ENCODE results near the gene SETDB2. TPM values are rescaled to one million over a fixed set of nuclear protein-coding genes. Genes with fewer than 3 reads are reported as not detected.
A peak's percentile ranks its signal among the peaks of the same experiment; 100 is the strongest.

The SETDB2 gene
- total and polyA plus RNA-seq, 2 of the 13 experiments (the other 11 are each of a cell fraction or from before 2014, with no cell fraction given), result 8.1 to 8.7 TPM

DNA sequence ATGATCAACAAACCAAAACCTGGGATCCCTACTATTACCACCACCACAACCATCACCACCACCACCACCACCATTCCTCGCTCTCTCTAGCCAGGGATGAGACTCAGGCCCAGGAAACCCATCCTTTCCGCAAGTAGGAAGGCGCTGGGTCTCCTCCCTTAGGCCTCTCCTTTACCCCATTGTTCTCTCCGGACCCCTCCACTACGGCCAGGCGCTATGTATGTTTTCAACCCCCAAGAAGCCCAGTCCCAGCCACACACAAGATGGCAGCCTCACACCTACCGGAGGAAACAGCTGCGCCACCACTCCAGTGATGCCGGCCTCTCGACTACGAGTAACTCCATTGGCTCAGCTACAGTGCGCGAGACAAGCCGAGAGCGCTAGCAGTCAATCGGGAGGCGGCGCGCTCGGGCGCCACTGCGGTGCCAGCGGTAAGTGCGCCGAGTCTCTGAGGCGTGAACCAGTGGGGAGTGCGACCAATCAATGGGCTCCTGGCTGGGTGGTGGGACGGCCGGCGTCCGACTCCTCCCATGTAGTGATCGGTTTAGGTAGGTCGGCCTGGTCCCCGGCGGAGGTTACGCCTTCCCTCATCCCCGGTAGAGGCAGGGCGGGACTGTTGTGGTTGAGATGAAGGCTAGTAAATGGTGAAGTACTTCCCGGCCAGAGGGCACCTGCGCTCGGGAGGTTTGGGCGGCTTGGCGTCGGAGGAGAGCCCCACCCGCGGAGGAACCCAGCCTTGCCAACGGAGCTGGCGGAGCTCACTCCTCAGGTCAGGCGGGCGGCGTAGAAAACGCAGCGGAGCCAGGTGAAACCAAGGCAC lies at the start of gene SETDB2, which contains the start of gene CAB39L (continued):
- TF ChIP-seq, protein P1, sequence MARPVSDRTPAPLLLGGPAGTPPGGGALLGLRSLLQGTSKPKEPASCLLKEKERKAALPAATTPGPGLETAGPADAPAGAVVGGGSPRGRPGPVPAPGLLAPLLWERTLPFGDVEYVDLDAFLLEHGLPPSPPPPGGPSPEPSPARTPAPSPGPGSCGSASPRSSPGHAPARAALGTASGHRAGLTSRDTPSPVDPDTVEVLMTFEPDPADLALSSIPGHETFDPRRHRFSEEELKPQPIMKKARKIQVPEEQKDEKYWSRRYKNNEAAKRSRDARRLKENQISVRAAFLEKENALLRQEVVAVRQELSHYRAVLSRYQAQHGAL (CRISPR knock-in tag; IDR thresholded peaks at IDR 0.05; ENCODE audit: not compliant biosample characterization), result no peak
- TF ChIP-seq ZNF160 (CRISPR knock-in tag; IDR thresholded peaks at IDR 0.05) (peak; percentile 56; the same call in 1 of the 2 replicates), JDP2 (CRISPR knock-in tag; IDR thresholded peaks at IDR 0.05; ENCODE audit: borderline replicate concordance) (no peak), ZMAT3 (CRISPR knock-in tag; conservative IDR thresholded peaks at IDR 0.05) (0 out of 2 replicates have a peak, but pooled peaks have one; percentile 35), JARID2 (CRISPR knock-in tag; IDR thresholded peaks at IDR 0.05; ENCODE audit: insufficient replicate concordance) (no peak), ZNF670 (CRISPR knock-in tag; IDR thresholded peaks at IDR 0.05; ENCODE audit: borderline replicate concordance) (peak; percentile 89), HNRNPUL1 (IDR thresholded peaks at IDR 0.05; ENCODE audit: low read depth, low read length) (no peak), CREB1 (IDR thresholded peaks at IDR 0.05) (peak; percentile 68), CREB1 (CRISPR knock-in tag; IDR thresholded peaks at IDR 0.05) (peak; percentile 92), SIN3A (IDR thresholded peaks at IDR 0.05; ENCODE audit: borderline replicate concordance, low read depth, low read length) (peak; percentile 79; the same call in 1 of the 2 replicates), ZNF782 (CRISPR knock-in tag; IDR thresholded peaks at IDR 0.05; ENCODE audit: borderline replicate concordance) (peak; percentile 26; the same call in 1 of the 2 replicates), ZSCAN12 (CRISPR knock-in tag; IDR thresholded peaks at IDR 0.05) (no peak), SP4 (CRISPR knock-in tag; IDR thresholded peaks at IDR 0.05) (peak; percentile 84), NFYC (CRISPR knock-in tag; IDR thresholded peaks at IDR 0.05) (peak; percentile 92), HMG20A (CRISPR knock-in tag; IDR thresholded peaks at IDR 0.05; ENCODE audit: borderline replicate concordance) (no peak), IRX3 (CRISPR knock-in tag; IDR thresholded peaks at IDR 0.05; ENCODE audit: borderline replicate concordance, low read depth) (no peak), FOXK1 (CRISPR knock-in tag; IDR thresholded peaks at IDR 0.05; ENCODE audit: borderline replicate concordance, low read depth) (peak; percentile 59; the same call in 1 of the 2 replicates), KDM1A (CRISPR knock-in tag; IDR thresholded peaks at IDR 0.05) (no peak)
- TF ChIP-seq, protein P2, sequence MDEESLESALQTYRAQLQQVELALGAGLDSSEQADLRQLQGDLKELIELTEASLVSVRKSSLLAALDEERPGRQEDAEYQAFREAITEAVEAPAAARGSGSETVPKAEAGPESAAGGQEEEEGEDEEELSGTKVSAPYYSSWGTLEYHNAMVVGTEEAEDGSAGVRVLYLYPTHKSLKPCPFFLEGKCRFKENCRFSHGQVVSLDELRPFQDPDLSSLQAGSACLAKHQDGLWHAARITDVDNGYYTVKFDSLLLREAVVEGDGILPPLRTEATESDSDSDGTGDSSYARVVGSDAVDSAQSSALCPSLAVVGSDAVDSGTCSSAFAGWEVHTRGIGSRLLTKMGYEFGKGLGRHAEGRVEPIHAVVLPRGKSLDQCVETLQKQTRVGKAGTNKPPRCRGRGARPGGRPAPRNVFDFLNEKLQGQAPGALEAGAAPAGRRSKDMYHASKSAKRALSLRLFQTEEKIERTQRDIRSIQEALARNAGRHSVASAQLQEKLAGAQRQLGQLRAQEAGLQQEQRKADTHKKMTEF (CRISPR knock-in tag; IDR thresholded peaks at IDR 0.05), result peak; percentile 68
- TF ChIP-seq, protein P3, sequence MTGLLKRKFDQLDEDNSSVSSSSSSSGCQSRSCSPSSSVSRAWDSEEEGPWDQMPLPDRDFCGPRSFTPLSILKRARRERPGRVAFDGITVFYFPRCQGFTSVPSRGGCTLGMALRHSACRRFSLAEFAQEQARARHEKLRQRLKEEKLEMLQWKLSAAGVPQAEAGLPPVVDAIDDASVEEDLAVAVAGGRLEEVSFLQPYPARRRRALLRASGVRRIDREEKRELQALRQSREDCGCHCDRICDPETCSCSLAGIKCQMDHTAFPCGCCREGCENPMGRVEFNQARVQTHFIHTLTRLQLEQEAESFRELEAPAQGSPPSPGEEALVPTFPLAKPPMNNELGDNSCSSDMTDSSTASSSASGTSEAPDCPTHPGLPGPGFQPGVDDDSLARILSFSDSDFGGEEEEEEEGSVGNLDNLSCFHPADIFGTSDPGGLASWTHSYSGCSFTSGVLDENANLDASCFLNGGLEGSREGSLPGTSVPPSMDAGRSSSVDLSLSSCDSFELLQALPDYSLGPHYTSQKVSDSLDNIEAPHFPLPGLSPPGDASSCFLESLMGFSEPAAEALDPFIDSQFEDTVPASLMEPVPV (CRISPR knock-in tag; IDR thresholded peaks at IDR 0.05), result no peak
- TF ChIP-seq, protein P4, sequence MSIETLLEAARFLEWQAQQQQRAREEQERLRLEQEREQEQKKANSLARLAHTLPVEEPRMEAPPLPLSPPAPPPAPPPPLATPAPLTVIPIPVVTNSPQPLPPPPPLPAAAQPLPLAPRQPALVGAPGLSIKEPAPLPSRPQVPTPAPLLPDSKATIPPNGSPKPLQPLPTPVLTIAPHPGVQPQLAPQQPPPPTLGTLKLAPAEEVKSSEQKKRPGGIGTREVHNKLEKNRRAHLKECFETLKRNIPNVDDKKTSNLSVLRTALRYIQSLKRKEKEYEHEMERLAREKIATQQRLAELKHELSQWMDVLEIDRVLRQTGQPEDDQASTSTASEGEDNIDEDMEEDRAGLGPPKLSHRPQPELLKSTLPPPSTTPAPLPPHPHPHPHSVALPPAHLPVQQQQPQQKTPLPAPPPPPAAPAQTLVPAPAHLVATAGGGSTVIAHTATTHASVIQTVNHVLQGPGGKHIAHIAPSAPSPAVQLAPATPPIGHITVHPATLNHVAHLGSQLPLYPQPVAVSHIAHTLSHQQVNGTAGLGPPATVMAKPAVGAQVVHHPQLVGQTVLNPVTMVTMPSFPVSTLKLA (IDR thresholded peaks at IDR 0.05), result no peak
- TF ChIP-seq, protein P5, sequence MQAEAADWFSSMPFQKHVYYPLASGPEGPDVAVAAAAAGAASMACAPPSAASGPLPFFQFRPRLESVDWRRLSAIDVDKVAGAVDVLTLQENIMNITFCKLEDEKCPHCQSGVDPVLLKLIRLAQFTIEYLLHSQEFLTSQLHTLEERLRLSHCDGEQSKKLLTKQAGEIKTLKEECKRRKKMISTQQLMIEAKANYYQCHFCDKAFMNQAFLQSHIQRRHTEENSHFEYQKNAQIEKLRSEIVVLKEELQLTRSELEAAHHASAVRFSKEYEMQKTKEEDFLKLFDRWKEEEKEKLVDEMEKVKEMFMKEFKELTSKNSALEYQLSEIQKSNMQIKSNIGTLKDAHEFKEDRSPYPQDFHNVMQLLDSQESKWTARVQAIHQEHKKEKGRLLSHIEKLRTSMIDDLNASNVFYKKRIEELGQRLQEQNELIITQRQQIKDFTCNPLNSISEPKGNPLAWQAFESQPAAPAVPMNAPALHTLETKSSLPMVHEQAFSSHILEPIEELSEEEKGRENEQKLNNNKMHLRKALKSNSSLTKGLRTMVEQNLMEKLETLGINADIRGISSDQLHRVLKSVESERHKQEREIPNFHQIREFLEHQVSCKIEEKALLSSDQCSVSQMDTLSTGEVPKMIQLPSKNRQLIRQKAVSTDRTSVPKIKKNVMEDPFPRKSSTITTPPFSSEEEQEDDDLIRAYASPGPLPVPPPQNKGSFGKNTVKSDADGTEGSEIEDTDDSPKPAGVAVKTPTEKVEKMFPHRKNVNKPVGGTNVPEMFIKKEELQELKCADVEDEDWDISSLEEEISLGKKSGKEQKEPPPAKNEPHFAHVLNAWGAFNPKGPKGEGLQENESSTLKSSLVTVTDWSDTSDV (CRISPR knock-in tag; IDR thresholded peaks at IDR 0.05), result no peak
